Occipital lobe (tissue), 2 donors: ENCODE measurements around the gene PFDN6. TPM values are rescaled to one million over a fixed set of nuclear protein-coding genes. Genes with fewer than 3 reads are reported as not detected.

ENCODE experiments used
- DNase-seq: peaks from one replicate; lab custom pipeline; 2025; lab: John Stamatoyannopoulos, UW
- total RNA-seq: library from RNA; depleted of rRNA; stranded (reverse); fragments of >200 nt; gene quantifications from one replicate; pipeline ENCODE4 v1.2.3, GENCODE V29; 2014

PFDN6 gene
- total RNA-seq, 1 donor from 2014 or later, result 27.0 TPM

GRCh38 chr6:33295621-33296369 lies 6.4 kb downstream of the PFDN6 start:
- DNase-seq, result no peak

- DNase-seq, result no peak
Observed at GRCh38 chr6:33296797-33297405, 7.5 kb downstream of the PFDN6 start.

- no peak for DNase-seq
Observed at GRCh38 chr6:33297406-33297955, 8.1 kb downstream of the PFDN6 start.

GRCh38 chr6:33297956-33298772 lies 8.8 kb downstream of the PFDN6 start:
- peak; percentile 17 for DNase-seq

GRCh38 chr6:33298773-33299236 lies 9.4 kb downstream of the PFDN6 start, which contains the start of gene RGL2:
Gene RGL2 (minus strand): TSS chr6:33298942. CDS start chr6:33298610, 332 bp downstream.
- peak; percentile 71 for DNase-seq

GRCh38 chr6:33299237-33299944 lies 10.0 kb downstream of the PFDN6 start:
- peak; percentile 87 for DNase-seq

- no peak for DNase-seq
Observed at GRCh38 chr6:33301877-33302276, 12.5 kb downstream of the PFDN6 start.

GRCh38 chr6:33304216-33304615 lies 14.8 kb downstream of the PFDN6 start:
- no peak for DNase-seq

GRCh38 chr6:33305052-33305451 lies 15.7 kb downstream of the PFDN6 start:
- DNase-seq, result no peak

GRCh38 chr6:33306356-33306755 lies 17.0 kb downstream of the PFDN6 start:
- DNase-seq, result no peak

- peak; percentile 46 for DNase-seq
Observed at GRCh38 chr6:33312361-33313104, 23.1 kb downstream of the PFDN6 start.

- no peak for DNase-seq
Observed at GRCh38 chr6:33313105-33313708, 23.8 kb downstream of the PFDN6 start.

GRCh38 chr6:33313709-33314514 lies 24.5 kb downstream of the PFDN6 start, which contains the start of gene TAPBP:
Gene TAPBP (minus strand): TSS chr6:33314078. CDS start chr6:33314041, 37 bp downstream.
- peak; percentile 52 for DNase-seq

GRCh38 chr6:33314515-33314942 lies 25.1 kb downstream of the PFDN6 start:
- peak; percentile 66 for DNase-seq

- no peak for DNase-seq
Observed at GRCh38 chr6:33314943-33315792, 25.8 kb downstream of the PFDN6 start.

- DNase-seq, result no peak
Observed at GRCh38 chr6:33315793-33316602, 26.6 kb downstream of the PFDN6 start.
